Smooth muscle cell (in vitro differentiated cells): ENCODE data around the gene SHISA5. TPM values are rescaled to one million over a fixed set of nuclear protein-coding genes. Genes with fewer than 3 reads are reported as not detected.

Experiments
- DNase-seq: peaks from one replicate; lab custom pipeline; 2025; ENCODE audit not compliant: unreplicated experiment; lab: John Stamatoyannopoulos, UW
- H2AFZ ChIP-seq: fragments of 200-600 bp; sonication (generic); 2 replicates; pipeline ENCODE4 v1.6.0; 2016; ENCODE audit warnings: antibody characterized with exemption, low read depth, mild to moderate bottlenecking
- H3F3A ChIP-seq: fragments of 200-600 bp; sonication (generic); 2 replicates; pipeline ENCODE4 v1.6.0; 2017; ENCODE audit warnings: antibody characterized with exemption, low read depth
- H3K27ac ChIP-seq: fragments of 200-600 bp; sonication (generic); 2 replicates; pipeline ENCODE4 v1.5.1; 2016; ENCODE audit warnings: low read depth, mild to moderate bottlenecking
- H3K27me3 ChIP-seq: fragments of 200-600 bp; sonication (generic); 2 replicates; pipeline ENCODE4 v1.6.1; 2016; ENCODE audit warnings: low read depth, mild to moderate bottlenecking
- H3K36me3 ChIP-seq: fragments of 200-600 bp; sonication (generic); 2 replicates; pipeline ENCODE4 v1.5.1; 2016; ENCODE audit warnings: low read depth
- H3K4me1 ChIP-seq: fragments of 200-600 bp; sonication (generic); 2 replicates; pipeline ENCODE4 v1.5.1; 2016; ENCODE audit warnings: low read depth
- H3K4me2 ChIP-seq: fragments of 200-600 bp; sonication (generic); 2 replicates; pipeline ENCODE4 v1.6.0; 2016; ENCODE audit warnings: mild to moderate bottlenecking
- H3K4me3 ChIP-seq: fragments of 200-600 bp; sonication (generic); 2 replicates; pipeline ENCODE4 v1.5.1; 2016; ENCODE audit warnings: mild to moderate bottlenecking
- H3K79me2 ChIP-seq: fragments of 200-600 bp; sonication (generic); 2 replicates; pipeline ENCODE4 v1.6.0; 2016; ENCODE audit warnings: low read depth, mild to moderate bottlenecking
- H3K9ac ChIP-seq: fragments of 200-600 bp; sonication (generic); 2 replicates; pipeline ENCODE4 v1.6.0; 2016; ENCODE audit warnings: low read depth
- H3K9me3 ChIP-seq: fragments of 200-600 bp; sonication (generic); replicated peaks from 2 replicates; pipeline ENCODE4 v1.5.1; 2016; ENCODE audit warnings: low read depth
- H4K20me1 ChIP-seq: fragments of 200-600 bp; sonication (generic); 2 replicates; pipeline ENCODE4 v1.6.0; 2016; ENCODE audit warnings: low read depth
- CTCF ChIP-seq: fragments of 200-600 bp; sonication (generic); IDR thresholded peaks from 2 replicates; pipeline ENCODE4 v1.5.1; 2017; ENCODE audit warnings: borderline replicate concordance, mild to moderate bottlenecking, antibody characterized with exemption; ENCODE audit not compliant: insufficient read depth, poor library complexity, severe bottlenecking
- WGBS: methylation state at CpG from one replicate; pipeline ENCODE4 v1.1.7; 2016; ENCODE audit warnings: low lambda C conversion rate; 5-methylcytosine and 5-hydroxymethylcytosine counted together
- polyA plus RNA-seq: library from polyadenylated mRNA; unstranded; fragments of >200 nt; fragmentation: Nextera tagmentation; extraction: Ambion mirVana; gene quantifications from 2 replicates; pipeline ENCODE4 v1.2.1, GENCODE V29; 2016
- total RNA-seq: library from RNA; depleted of rRNA; stranded (reverse); fragments of >200 nt; gene quantifications from 2 replicates; pipeline ENCODE4 v1.2.3, GENCODE V29; 2014

The SHISA5 gene
- total and polyA plus RNA-seq, 2 experiments from 2014 or later, result 124 to 333 TPM

- no peak overlapping the region for H3K9ac ChIP-seq
- WGBS, result 88% methylated on average over 8 of the region's 8 CpGs
- TF ChIP-seq CTCF, result no peak
- H3K4me1 ChIP-seq, result peaks cover 12% of the 10 kb centered on the region
- no peak overlapping the region for H2AFZ ChIP-seq
- H3K9me3 ChIP-seq, result no peaks in the 10 kb centered on the region
- DNase-seq, result no peak
- peaks cover 27% of the 10 kb centered on the region for H3K79me2 ChIP-seq
- no peaks in the 10 kb centered on the region for H3K36me3 ChIP-seq
- peak overlapping the region; percentile 87 for H3K4me3 ChIP-seq
- H3K27ac ChIP-seq, result no peak overlapping the region
- H3F3A ChIP-seq, result peaks cover 4% of the 10 kb centered on the region
- H3K27me3 ChIP-seq, result no peaks in the 10 kb centered on the region
- H3K4me2 ChIP-seq, result peak overlapping the region; percentile 90
- H4K20me1 ChIP-seq, result peaks cover 59% of the 10 kb centered on the region
Measured at GRCh38 chr3:48426944-48427629, 76.9 kb downstream of the SHISA5 start.

- Histone ChIP-seq H2AFZ (no peak overlapping the region), H4K20me1 (peaks cover 66% of the 10 kb centered on the region), H3K27me3 (no peaks in the 10 kb centered on the region), H3K4me3 (no peak overlapping the region), H3K9me3 (no peaks in the 10 kb centered on the region), H3K4me2 (no peak overlapping the region), H3K27ac (no peak overlapping the region), H3K79me2 (peaks cover 27% of the 10 kb centered on the region), H3K9ac (no peak overlapping the region), H3K36me3 (no peaks in the 10 kb centered on the region), H3F3A (no peaks in the 10 kb centered on the region), H3K4me1 (peaks cover 12% of the 10 kb centered on the region)
- WGBS, result 89% methylated on average over 11 of the region's 11 CpGs
- TF ChIP-seq CTCF, result no peak
- DNase-seq, result no peak
Measured at GRCh38 chr3:48426401-48426909, 77.5 kb downstream of the SHISA5 start.

GRCh38 chr3:48425281-48425812 lies 78.6 kb downstream of the SHISA5 start:
- H3K4me2 ChIP-seq, result no peak overlapping the region
- peaks cover 27% of the 10 kb centered on the region for H3K79me2 ChIP-seq
- no peak overlapping the region for H3K27ac ChIP-seq
- H3K27me3 ChIP-seq, result no peaks in the 10 kb centered on the region
- no peak for TF ChIP-seq CTCF
- H3K9me3 ChIP-seq, result no peaks in the 10 kb centered on the region
- peaks cover 12% of the 10 kb centered on the region for H3K4me1 ChIP-seq
- H3K9ac ChIP-seq, result no peak overlapping the region
- H3K36me3 ChIP-seq, result no peaks in the 10 kb centered on the region
- H3K4me3 ChIP-seq, result no peak overlapping the region
- 72% methylated on average over 13 of the region's 13 CpGs for WGBS
- H2AFZ ChIP-seq, result no peak overlapping the region
- peaks cover 75% of the 10 kb centered on the region for H4K20me1 ChIP-seq
- H3F3A ChIP-seq, result no peaks in the 10 kb centered on the region
- no peak for DNase-seq
